HEK293T (cell line): ENCODE measurements around the gene IPO4.

Experiments
- ARNT ChIP-seq: fragments of 450-650 bp; IDR thresholded peaks from 2 replicates; pipeline ENCODE4 v1.6.1; 2017; ENCODE audit warnings: mild to moderate bottlenecking
- BHLHE40 ChIP-seq: fragments of 450-650 bp; IDR thresholded peaks from 2 replicates; pipeline ENCODE4 v1.6.1; 2016; ENCODE audit warnings: mild to moderate bottlenecking, moderate library complexity, borderline replicate concordance
- CTBP1 ChIP-seq: fragments of 450-650 bp; IDR thresholded peaks from 2 replicates; pipeline ENCODE4 v1.6.1; 2016; ENCODE audit warnings: borderline replicate concordance
- FOXA1 ChIP-seq: fragments of 450-650 bp; IDR thresholded peaks from 2 replicates; pipeline ENCODE4 v1.6.1; 2016; ENCODE audit warnings: mild to moderate bottlenecking
- FOXK2 ChIP-seq: fragments of 450-650 bp; IDR thresholded peaks from 2 replicates; pipeline ENCODE4 v1.6.1; 2016; ENCODE audit warnings: mild to moderate bottlenecking
- FOXM1 ChIP-seq: fragments of 450-650 bp; IDR thresholded peaks from 2 replicates; pipeline ENCODE4 v1.6.1; 2017; ENCODE audit warnings: mild to moderate bottlenecking, borderline replicate concordance
- L3MBTL2 ChIP-seq: fragments of 450-650 bp; conservative IDR thresholded peaks from 2 replicates; pipeline ENCODE4 v1.6.1; 2016; ENCODE audit warnings: mild to moderate bottlenecking
- SP1 ChIP-seq: fragments of 450-650 bp; IDR thresholded peaks from 2 replicates; pipeline ENCODE4 v1.6.1; 2017
- SUZ12 ChIP-seq: fragments of 450-650 bp; IDR thresholded peaks from 2 replicates; pipeline ENCODE4 v1.6.1; 2016; ENCODE audit warnings: mild to moderate bottlenecking
- TARDBP ChIP-seq: fragments of 450-650 bp; IDR thresholded peaks from 2 replicates; pipeline ENCODE4 v1.6.1; 2016

GRCh38 chr14:24233538-24233866 lies 44.9 kb upstream of the IPO4 start:
- no peak for TF ChIP-seq TARDBP
- no peak for TF ChIP-seq FOXA1
- TF ChIP-seq BHLHE40 = no peak
- TF ChIP-seq FOXK2 = no peak
- no peak for TF ChIP-seq L3MBTL2
- TF ChIP-seq FOXM1 = no peak
- no peak for TF ChIP-seq SUZ12
- TF ChIP-seq CTBP1 = no peak
- no peak for TF ChIP-seq SP1
- TF ChIP-seq ARNT = no peak
